Hypothalamus (tissue), 51 donors: ENCODE results near the gene UFSP1.
"Not testable (repeated sequence)": the region's sequence is repeated elsewhere in the genome, so short reads cannot be mapped to it uniquely, and the experiment has no call there.

Experiments
- DNase-seq, 51 donors: peaks; one replicate each; lab custom pipeline; 2025; lab: John Stamatoyannopoulos, UW

Gene UFSP1

GRCh38 chr7:100861616-100861985 lies 27.9 kb downstream of the UFSP1 start:
- no peak for DNase-seq

GRCh38 chr7:100860702-100861615 lies 28.6 kb downstream of the UFSP1 start:
- no peak for DNase-seq

GRCh38 chr7:100859856-100860255 lies 29.7 kb downstream of the UFSP1 start:
- no peak for DNase-seq

GRCh38 chr7:100856871-100857282 lies 32.6 kb downstream of the UFSP1 start:
- DNase-seq = no peak

GRCh38 chr7:100855515-100855914 lies 34.0 kb downstream of the UFSP1 start:
- DNase-seq = no peak

- DNase-seq = not testable (repeated sequence)
These were observed 34.6 kb downstream of the UFSP1 start for GRCh38 chr7:100854899-100855298.

GRCh38 chr7:100854146-100854895 lies 35.2 kb downstream of the UFSP1 start:
- no peak for DNase-seq

GRCh38 chr7:100852048-100852872 lies 37.3 kb downstream of the UFSP1 start, which contains the start of gene SLC12A9:
SLC12A9 (plus strand) TSS chr7:100852713; CDS start chr7:100854198, 1,485 bp downstream.
- peak; percentile 27 to 92 (median 77) for DNase-seq

GRCh38 chr7:100847360-100847759 lies 42.2 kb downstream of the UFSP1 start:
- no peak for DNase-seq

GRCh38 chr7:100840470-100841100 lies 48.9 kb downstream of the UFSP1 start:
- DNase-seq = no peak

- no peak for DNase-seq
These were observed 50.2 kb downstream of the UFSP1 start for GRCh38 chr7:100839361-100839760.
